NCI-H82 treated with DMSO at 0.1 percent for 48 hours (cell line): ENCODE measurements around the gene HSD17B1.
"Not testable (repeated sequence)": the region's sequence is repeated elsewhere in the genome, so short reads cannot be mapped to it uniquely, and the experiment has no call there.

ENCODE experiments used
- DNase-seq: peaks from one replicate; lab custom pipeline; 2025; ENCODE audit not compliant: unreplicated experiment; lab: John Stamatoyannopoulos, UW

Gene HSD17B1

GRCh38 chr17:42552736-42553135 lies at the start of gene HSD17B1:
TSS of gene HSD17B1 (plus strand) at chr17:42552923. CDS start at chr17:42552934, 11 bp downstream.
- DNase-seq: not testable (repeated sequence)

DNA sequence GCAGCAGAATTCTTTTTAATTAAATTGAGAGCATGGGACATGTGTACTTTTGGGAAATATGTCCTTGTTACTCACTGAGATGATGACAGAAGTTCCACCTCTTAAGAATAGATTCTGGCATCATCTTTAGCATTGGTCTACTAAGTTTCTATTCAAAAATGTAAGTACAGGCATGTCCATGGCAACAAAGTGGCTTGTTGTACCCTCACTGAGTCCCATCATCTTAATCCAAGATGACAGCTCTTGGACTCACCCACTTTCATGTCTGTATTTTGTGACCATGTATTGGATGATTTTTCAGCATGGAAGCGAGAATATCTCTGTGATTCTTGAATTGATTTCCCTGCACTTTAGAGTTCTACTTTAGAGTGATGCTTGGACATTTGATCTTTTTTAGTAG lies 49.8 kb upstream of the HSD17B1 start:
- DNase-seq: no peak

DNA sequence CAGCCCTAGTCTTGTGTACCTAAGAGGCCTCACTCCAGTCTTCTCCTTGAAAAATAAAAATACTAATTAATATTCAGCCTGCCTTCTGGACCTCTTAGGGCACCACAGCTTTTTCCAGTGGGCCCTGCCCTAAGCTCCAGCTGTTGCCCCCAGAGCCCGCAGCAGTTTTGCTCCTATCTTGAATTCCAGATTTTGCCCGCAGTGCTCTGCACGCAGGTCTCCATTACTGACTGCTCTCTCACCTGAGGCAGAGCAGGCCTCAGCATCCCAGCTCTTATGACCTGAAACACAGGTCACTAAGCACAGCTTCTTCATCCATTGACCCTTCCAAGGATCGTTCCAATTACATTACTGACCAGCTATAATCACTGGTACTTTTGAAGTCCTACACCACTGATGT lies 45.1 kb upstream of the HSD17B1 start:
- DNase-seq: no peak

DNA sequence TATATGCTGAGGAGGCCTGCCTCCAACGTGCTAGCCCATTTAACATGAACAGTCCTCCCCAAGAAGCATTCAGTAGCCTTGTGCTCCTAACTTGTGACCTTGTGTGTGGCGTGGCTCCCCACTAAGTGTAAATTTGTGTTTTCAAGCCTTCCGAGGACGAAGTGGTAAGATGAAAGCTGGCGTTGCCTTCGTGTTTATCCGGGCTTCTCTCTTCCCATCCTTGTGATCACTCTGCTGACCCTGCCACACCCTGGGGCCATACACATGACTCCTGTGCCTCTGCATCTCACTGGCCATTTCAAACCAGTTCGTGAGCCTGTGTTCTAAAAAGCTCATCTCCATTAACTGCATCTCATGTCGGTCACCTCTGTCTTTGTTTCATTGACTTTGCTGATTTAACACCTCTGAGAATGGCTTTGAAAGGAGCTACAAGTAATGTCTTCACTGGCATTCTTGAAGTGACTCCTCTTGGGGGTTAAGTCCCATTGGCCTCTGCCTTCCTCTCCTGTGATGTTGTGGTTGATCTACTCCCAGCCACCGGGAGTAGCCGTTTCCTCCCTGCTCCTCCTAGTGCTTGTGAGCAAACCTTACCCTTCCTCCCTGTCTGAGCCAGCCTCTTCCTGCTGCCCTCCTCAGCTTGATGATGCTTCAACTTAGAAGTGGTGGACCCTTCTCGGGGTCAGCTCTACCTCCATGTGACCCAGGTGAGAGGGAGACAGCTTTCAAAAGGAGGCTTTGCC lies 44.1 kb upstream of the HSD17B1 start:
- DNase-seq: no peak

- no peak for DNase-seq
Observed at GRCh38 chr17:42509409-42509808, 43.3 kb upstream of the HSD17B1 start.

DNA sequence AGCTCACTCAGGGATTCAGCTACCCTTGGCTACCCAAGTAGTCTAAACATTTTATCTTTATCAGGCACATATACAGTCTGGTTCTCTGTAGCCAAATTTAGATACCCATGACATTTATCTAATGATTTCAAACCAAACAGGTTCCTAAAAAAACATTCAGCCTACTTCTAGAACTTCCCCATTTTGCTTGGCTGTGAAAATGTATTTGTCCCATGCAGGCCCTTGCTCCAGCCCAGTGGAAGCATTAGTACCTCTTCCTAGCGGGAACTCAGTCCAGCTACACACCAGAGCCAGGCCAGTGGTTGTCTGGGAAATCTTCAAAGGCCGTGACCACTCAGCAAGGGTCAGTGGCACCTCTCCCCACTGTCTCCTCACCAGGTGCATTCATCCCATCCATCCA lies 42.9 kb upstream of the HSD17B1 start:
- no peak for DNase-seq

- no peak for DNase-seq
Observed at GRCh38 chr17:42512246-42512645, 40.5 kb upstream of the HSD17B1 start.

GRCh38 chr17:42512733-42513251 lies 39.9 kb upstream of the HSD17B1 start:
- no peak for DNase-seq

GRCh38 chr17:42513686-42514085 lies 39.0 kb upstream of the HSD17B1 start:
- no peak for DNase-seq

- no peak for DNase-seq
Observed at GRCh38 chr17:42514279-42514678, 38.4 kb upstream of the HSD17B1 start.

- DNase-seq: no peak
Observed at GRCh38 chr17:42514867-42515266, 37.9 kb upstream of the HSD17B1 start.

DNA sequence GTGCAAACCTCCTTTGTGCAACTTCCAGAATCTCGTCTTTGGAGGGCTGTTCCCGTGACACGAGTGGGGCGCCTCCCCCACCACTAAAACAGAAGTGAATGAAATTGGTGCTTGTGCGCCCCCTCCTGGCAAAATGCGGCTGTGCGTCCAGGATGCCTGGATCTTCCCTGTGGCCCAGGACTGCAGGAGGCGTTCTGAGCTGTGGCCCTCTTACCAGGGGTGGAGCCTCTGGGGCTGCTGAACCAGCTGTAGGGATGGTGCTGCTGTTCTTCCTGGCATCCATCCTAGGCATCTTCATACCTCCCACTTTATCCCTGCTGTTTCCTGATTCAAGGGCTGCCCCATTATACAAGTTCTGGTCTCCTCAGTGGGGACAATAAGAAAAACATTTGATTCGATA lies 35.2 kb upstream of the HSD17B1 start:
- peak; percentile 17 for DNase-seq

DNA sequence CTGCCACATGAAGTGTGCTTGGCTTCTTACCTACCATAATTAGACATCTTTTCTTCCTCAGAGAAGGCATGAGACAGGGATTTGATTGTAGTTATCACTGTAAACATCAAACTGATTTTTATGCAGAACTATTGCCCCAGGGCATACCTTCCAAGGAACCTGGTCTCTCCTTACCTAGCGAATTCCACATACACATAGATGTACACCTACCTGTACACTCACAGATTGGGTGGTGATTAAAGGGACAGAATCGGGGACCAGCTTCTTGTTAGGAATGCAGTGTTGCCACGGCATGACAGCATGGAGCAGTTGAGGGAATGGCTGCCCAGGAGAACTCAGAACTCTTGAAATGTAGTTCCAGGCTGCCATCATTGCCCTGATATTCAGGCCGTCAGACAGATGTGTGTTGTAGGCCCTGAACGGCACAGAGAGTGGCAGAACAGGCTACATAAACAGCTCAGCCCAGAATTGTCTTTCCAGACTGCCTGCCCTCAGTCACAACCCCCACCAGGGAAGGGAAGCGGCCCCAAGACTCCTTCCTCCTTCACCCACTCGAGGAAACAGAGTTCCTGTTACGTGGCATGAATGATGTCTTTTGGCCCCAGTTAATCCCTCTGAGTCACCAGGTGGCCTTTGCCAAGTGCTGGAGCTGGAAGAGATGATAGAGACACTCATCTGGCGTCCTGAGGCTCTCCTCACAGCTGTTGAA lies 34.5 kb upstream of the HSD17B1 start:
- DNase-seq: peak; percentile 22

DNA sequence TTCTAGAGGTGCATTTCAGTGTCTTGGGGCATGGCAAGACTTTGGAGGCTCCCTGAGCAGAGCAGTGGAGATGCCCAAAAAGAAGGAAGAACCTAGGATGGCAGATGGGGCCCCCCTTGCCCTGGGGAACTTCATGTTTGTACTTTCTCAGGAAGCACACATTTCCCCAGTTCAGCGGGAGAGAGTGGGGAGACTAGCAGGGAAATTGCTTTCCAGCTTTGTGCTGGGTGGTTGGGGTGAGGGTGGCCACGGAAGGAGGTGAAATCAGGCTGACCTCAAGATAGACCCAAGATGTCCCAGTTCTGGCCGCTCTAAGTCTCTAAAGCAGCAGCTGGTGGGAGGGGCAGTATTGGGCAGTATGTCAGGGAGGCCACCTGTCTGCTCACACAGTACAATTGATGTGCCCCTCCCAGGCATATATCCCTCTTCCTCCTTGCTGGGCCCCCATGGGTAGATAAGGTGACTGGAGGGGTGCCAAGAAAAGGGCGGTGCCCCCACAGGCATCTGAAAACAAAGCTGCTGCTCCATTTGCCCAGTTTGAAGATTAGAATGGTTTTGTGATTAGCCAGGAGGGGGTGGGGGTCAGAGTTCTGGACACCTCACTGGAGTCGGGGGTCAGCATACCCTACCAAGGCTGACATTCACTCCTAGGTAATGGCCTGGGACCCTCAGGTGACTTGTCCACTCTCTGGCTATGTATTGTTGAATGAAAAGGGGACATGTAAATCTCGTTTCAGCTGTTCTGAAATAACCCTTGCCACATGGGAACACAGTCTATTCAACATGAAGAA lies 33.8 kb upstream of the HSD17B1 start:
- peak; percentile 37 for DNase-seq

GRCh38 chr17:42519546-42520491 lies 32.9 kb upstream of the HSD17B1 start:
- DNase-seq: no peak

DNA sequence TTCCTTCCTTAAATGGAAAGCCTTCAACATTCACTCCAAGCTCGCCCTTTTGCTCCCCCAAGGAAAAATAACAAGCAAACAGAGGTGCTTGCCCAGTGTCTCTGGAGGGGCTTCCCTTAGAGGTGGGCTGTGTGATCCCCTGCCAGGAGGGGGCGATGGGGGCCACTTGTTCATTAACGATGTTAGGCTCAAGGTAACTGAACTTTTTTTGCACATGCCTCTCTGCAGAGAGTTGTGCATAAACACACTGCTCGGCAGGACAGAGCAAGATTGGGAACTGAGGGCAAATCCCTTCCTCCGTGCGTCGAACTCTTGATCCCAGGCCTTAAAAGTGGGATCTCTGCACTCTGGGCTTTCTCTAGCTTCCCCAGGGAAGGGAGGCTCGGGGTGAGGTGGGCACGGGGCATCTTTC lies 32.2 kb upstream of the HSD17B1 start:
- no peak for DNase-seq

GRCh38 chr17:42521036-42521435 lies 31.7 kb upstream of the HSD17B1 start:
- no peak for DNase-seq

DNA sequence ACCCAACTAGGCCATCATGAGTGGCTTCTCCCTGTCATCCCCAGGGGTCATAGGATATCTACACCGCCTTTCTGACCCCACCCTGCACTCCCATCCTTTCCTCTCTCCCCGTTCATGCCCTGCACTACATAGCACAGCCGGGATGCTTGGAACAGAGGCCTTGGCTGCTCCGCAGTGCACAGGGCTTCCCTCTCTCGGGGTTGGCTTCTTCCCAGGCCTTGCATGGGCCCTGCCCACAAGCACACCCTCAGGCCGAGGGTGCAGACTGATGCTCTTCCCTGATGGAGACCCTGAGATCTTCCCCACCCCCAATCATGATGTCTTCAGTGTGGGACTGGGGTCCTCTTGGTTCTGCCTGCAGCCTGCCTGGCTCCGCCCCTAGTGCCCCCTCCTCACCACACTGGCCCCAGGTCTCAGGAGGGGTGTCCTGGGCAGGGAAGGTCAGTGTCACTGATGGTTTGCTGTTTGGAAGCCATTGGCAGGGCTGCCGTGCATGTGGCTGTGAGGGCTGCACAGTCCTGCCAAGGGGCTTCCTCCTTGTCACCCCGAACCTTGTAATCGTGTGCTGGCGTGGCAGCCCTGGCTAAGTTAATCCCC lies 31.0 kb upstream of the HSD17B1 start:
- DNase-seq: no peak

DNA sequence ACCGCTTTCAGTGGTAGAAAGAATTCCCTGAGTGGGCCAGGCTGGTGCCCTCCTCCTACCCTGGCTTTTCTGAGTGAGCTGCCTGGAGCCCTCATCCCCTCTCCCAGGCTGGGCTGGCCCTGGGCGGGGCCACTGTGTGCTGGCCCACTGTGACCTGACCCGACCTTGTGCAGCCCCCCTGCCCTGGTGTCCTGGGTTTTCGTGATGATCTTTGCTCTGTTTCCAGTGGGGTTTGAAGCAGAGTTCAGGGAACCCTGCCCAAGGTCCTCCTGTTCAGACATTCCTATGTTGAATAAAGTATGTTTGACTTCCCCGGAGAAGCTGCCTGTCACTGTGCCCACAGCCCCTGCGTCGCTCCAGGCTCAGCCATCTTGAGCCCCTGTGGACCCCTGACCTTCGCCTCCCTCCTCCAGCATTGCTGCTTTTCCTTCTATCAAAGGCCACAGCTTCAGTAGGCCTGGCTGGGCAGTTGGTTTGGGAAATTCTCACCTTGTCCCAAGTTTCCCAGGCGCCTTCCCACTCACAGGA lies 30.4 kb upstream of the HSD17B1 start:
- no peak for DNase-seq

DNA sequence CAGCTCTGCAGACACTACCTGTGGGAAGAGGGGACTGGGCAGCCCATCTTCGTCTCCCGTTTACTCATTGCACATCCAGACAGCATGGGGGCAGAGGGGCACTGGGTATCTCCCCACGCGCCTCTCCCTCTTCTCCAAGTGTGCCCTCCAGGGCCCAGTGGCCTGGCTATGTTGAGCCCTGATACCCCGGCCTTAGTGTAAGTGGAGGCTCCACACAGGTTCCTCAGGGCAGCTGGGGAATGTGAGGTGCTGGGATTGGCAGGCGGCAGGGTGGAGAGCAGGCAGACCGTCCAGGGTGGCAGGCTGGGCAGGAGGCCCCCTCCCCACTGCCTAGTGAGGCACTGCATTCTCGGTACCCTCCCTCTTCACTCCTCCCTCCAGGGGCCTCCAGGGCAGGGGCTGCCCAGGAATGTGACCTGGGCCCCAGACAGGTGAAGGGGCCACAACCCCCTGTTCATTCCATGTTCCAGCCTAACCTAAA lies 29.9 kb upstream of the HSD17B1 start:
- no peak for DNase-seq
